ENCODE data around the gene TSPYL1. TPM values are rescaled to one million over a fixed set of nuclear protein-coding genes. Genes with fewer than 3 reads are reported as not detected.

The TSPYL1 gene
- polyA plus RNA-seq, 1 donor from 2014 or later, result 84.8 TPM

DNA sequence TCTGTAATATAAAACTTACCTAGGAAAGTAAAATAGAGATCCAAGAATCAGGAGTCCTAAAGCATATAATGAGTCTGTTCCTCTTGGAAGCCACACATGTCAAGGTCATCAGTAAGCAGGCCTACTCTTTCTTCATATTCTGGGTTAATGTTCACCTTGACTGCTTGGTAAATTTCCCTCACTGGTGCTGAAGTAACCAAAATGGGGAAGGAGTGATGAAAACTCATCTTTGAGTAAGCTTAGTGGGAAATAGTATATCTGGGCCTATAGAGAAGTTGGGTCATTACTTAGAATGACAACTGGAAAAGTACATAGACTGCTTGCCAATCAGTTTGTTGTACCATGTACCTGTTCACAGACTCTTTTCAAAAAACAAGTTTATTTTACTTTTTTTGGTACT is 32.4 kb downstream of the TSPYL1 start:
- peaks cover 13% of the 10 kb centered on the region for H4K20me1 ChIP-seq (ENCODE audit: insufficient read depth)
- no peak overlapping the region for H2AFZ ChIP-seq (ENCODE audit: low read depth, low read length)
- H3F3A ChIP-seq (ENCODE audit: insufficient read depth, low read length, poor library complexity, severe bottlenecking), result no peaks in the 10 kb centered on the region
- H3K9ac ChIP-seq (ENCODE audit: low read length), result no peak overlapping the region
- TF ChIP-seq MXI1 (conservative IDR thresholded peaks at IDR 0.05; ENCODE audit: poor library complexity, severe bottlenecking), result no peak
- no peak for TF ChIP-seq RAD21 (conservative IDR thresholded peaks at IDR 0.05)
- TF ChIP-seq POLR2AphosphoS5 (IDR thresholded peaks at IDR 0.05), result no peak
- no peak for TF ChIP-seq TAF1 (IDR thresholded peaks at IDR 0.05; ENCODE audit: low read depth)
- no peak for TF ChIP-seq EP300 (conservative IDR thresholded peaks at IDR 0.05; ENCODE audit: poor library complexity, severe bottlenecking)
- peaks cover 38% of the 10 kb centered on the region for H3K79me2 ChIP-seq (replicated peaks; ENCODE audit: insufficient read depth, low read length)
- no peaks in the 10 kb centered on the region for H3K27me3 ChIP-seq (ENCODE audit: insufficient read depth, low read depth, low read length)
- H3K9me2 ChIP-seq (ENCODE audit: insufficient read depth, low read length), result no peaks in the 10 kb centered on the region
- no peak overlapping the region for H3K4me3 ChIP-seq (ENCODE audit: low read length)
- H3K27ac ChIP-seq (ENCODE audit: low read length), result no peak overlapping the region
- H3K36me3 ChIP-seq (ENCODE audit: insufficient read depth, low read length), result peaks cover 7% of the 10 kb centered on the region
- no peaks in the 10 kb centered on the region for H3K9me3 ChIP-seq (ENCODE audit: low read length)
- no peak overlapping the region for H3K4me2 ChIP-seq (ENCODE audit: low read length)

DNA sequence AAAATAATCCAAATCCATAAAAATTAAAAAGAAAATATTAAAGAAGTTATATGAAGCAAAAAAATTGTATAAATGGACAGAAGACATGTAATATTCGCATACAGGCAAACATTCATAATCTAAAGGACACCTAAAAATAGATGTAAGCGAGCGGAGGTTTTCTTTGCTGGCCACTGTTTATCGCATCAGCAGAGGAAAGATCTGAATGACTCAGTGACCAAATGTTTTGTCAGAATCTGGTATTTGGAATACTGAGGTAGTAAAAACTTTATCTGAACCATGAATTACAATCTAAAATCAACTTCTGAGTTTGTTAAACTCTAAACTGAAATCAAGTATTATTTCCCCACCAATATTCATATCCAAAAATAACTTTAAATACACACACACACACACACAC is 33.6 kb downstream of the TSPYL1 start:
- no peaks in the 10 kb centered on the region for H3K9me2 ChIP-seq (ENCODE audit: insufficient read depth, low read length)
- H3K27me3 ChIP-seq (ENCODE audit: insufficient read depth, low read depth, low read length), result no peaks in the 10 kb centered on the region
- H4K20me1 ChIP-seq (ENCODE audit: insufficient read depth), result peaks cover 7% of the 10 kb centered on the region
- no peak overlapping the region for H3K9ac ChIP-seq (ENCODE audit: low read length)
- TF ChIP-seq TAF1 (IDR thresholded peaks at IDR 0.05; ENCODE audit: low read depth), result no peak
- TF ChIP-seq SMC3 (conservative IDR thresholded peaks at IDR 0.05; ENCODE audit: poor library complexity), result no peak
- TF ChIP-seq, protein P1, sequence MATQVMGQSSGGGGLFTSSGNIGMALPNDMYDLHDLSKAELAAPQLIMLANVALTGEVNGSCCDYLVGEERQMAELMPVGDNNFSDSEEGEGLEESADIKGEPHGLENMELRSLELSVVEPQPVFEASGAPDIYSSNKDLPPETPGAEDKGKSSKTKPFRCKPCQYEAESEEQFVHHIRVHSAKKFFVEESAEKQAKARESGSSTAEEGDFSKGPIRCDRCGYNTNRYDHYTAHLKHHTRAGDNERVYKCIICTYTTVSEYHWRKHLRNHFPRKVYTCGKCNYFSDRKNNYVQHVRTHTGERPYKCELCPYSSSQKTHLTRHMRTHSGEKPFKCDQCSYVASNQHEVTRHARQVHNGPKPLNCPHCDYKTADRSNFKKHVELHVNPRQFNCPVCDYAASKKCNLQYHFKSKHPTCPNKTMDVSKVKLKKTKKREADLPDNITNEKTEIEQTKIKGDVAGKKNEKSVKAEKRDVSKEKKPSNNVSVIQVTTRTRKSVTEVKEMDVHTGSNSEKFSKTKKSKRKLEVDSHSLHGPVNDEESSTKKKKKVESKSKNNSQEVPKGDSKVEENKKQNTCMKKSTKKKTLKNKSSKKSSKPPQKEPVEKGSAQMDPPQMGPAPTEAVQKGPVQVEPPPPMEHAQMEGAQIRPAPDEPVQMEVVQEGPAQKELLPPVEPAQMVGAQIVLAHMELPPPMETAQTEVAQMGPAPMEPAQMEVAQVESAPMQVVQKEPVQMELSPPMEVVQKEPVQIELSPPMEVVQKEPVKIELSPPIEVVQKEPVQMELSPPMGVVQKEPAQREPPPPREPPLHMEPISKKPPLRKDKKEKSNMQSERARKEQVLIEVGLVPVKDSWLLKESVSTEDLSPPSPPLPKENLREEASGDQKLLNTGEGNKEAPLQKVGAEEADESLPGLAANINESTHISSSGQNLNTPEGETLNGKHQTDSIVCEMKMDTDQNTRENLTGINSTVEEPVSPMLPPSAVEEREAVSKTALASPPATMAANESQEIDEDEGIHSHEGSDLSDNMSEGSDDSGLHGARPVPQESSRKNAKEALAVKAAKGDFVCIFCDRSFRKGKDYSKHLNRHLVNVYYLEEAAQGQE (IDR thresholded peaks at IDR 0.05; ENCODE audit: borderline replicate concordance), result no peak
- no peak for TF ChIP-seq POLR2AphosphoS5 (IDR thresholded peaks at IDR 0.05)
- TF ChIP-seq EZH2 (IDR thresholded peaks at IDR 0.05; ENCODE audit: borderline replicate concordance, insufficient read depth, low read length, poor library complexity, severe bottlenecking), result no peak
- no peak for TF ChIP-seq EP300 (conservative IDR thresholded peaks at IDR 0.05; ENCODE audit: poor library complexity, severe bottlenecking)
- TF ChIP-seq MXI1 (conservative IDR thresholded peaks at IDR 0.05; ENCODE audit: poor library complexity, severe bottlenecking), result no peak
- TF ChIP-seq, protein P2, sequence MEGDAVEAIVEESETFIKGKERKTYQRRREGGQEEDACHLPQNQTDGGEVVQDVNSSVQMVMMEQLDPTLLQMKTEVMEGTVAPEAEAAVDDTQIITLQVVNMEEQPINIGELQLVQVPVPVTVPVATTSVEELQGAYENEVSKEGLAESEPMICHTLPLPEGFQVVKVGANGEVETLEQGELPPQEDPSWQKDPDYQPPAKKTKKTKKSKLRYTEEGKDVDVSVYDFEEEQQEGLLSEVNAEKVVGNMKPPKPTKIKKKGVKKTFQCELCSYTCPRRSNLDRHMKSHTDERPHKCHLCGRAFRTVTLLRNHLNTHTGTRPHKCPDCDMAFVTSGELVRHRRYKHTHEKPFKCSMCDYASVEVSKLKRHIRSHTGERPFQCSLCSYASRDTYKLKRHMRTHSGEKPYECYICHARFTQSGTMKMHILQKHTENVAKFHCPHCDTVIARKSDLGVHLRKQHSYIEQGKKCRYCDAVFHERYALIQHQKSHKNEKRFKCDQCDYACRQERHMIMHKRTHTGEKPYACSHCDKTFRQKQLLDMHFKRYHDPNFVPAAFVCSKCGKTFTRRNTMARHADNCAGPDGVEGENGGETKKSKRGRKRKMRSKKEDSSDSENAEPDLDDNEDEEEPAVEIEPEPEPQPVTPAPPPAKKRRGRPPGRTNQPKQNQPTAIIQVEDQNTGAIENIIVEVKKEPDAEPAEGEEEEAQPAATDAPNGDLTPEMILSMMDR (IDR thresholded peaks at IDR 0.05; ENCODE audit: poor library complexity, severe bottlenecking), result no peak
- no peak for TF ChIP-seq RAD21 (conservative IDR thresholded peaks at IDR 0.05)
- no peaks in the 10 kb centered on the region for H3F3A ChIP-seq (ENCODE audit: insufficient read depth, low read length, poor library complexity, severe bottlenecking)
- no peak overlapping the region for H3K4me2 ChIP-seq (ENCODE audit: low read length)
- H3K79me2 ChIP-seq (replicated peaks; ENCODE audit: insufficient read depth, low read length), result peaks cover 26% of the 10 kb centered on the region
- no peaks in the 10 kb centered on the region for H3K9me3 ChIP-seq (ENCODE audit: low read length)
- H2AFZ ChIP-seq (ENCODE audit: low read depth, low read length), result no peak overlapping the region
- peaks cover 4% of the 10 kb centered on the region for H3K36me3 ChIP-seq (ENCODE audit: insufficient read depth, low read length)
- H3K27ac ChIP-seq (ENCODE audit: low read length), result no peak overlapping the region
- H3K4me3 ChIP-seq (ENCODE audit: low read length), result no peak overlapping the region
